Esophagus (tissue), 2 donors: ENCODE data around the gene DNAH1. TPM values are rescaled to one million over a fixed set of nuclear protein-coding genes. Genes with fewer than 3 reads are reported as not detected.

Experiments used
- H3K27ac ChIP-seq, 2 donors: one replicate each; pipeline ENCODE4 v1.5.1; 2013; ENCODE audit warnings: low read depth in 2 of 2, mild to moderate bottlenecking in 2 of 2, inconsistent platforms in 1 of 2, low read length in 1 of 2, moderate library complexity in 1 of 2
- H3K27me3 ChIP-seq, 2 donors: one replicate each; pipeline ENCODE4 v1.6.1; 2013; ENCODE audit warnings: low read length in 2 of 2, control low read depth in 1 of 2, mild to moderate bottlenecking in 1 of 2; ENCODE audit not compliant: insufficient read depth in 2 of 2, control insufficient read depth in 1 of 2
- H3K36me3 ChIP-seq, 2 donors: one replicate each; pipeline ENCODE4 v1.6.1; 2013; ENCODE audit warnings: low read length in 1 of 2; ENCODE audit not compliant: control insufficient read depth in 2 of 2, insufficient read depth in 2 of 2
- H3K4me1 ChIP-seq, 2 donors: one replicate each; pipeline ENCODE4 v1.6.1; 2013; ENCODE audit warnings: low read length in 1 of 2; ENCODE audit not compliant: control insufficient read depth in 2 of 2, insufficient read depth in 2 of 2
- H3K4me3 ChIP-seq, 2 donors: one replicate each; pipeline ENCODE4 v1.5.1; 2013; ENCODE audit warnings: low read length in 2 of 2, mild to moderate bottlenecking in 2 of 2, low read depth in 1 of 2, moderate library complexity in 1 of 2
- H3K9me3 ChIP-seq, 2 donors: one replicate each; pipeline ENCODE4 v1.6.1; 2013; ENCODE audit warnings: mild to moderate bottlenecking in 2 of 2, low read depth in 1 of 2, low read length in 1 of 2, moderate library complexity in 1 of 2; ENCODE audit not compliant: control insufficient read depth in 2 of 2, insufficient read depth in 1 of 2
- WGBS, 2 donors: extraction: QIAGEN DNeasy Blood & Tissue Kit; methylation state at CpG; one replicate each; pipeline ENCODE4 v1.1.7; 2013; 5-methylcytosine and 5-hydroxymethylcytosine counted together
- polyA plus RNA-seq, 2 donors: library from polyadenylated mRNA; stranded (reverse); fragments of 200-250 nt; gene quantifications; one replicate each; pipeline ENCODE4 v1.2.3, GENCODE V29; 2013
- donor health status: healthy with polysubstance abuse.
- donor health status: Bipolar disorder and iron deficiency.

Gene DNAH1
- polyA plus RNA-seq, 2 donors: 2.4 to 4.9 TPM

DNA sequence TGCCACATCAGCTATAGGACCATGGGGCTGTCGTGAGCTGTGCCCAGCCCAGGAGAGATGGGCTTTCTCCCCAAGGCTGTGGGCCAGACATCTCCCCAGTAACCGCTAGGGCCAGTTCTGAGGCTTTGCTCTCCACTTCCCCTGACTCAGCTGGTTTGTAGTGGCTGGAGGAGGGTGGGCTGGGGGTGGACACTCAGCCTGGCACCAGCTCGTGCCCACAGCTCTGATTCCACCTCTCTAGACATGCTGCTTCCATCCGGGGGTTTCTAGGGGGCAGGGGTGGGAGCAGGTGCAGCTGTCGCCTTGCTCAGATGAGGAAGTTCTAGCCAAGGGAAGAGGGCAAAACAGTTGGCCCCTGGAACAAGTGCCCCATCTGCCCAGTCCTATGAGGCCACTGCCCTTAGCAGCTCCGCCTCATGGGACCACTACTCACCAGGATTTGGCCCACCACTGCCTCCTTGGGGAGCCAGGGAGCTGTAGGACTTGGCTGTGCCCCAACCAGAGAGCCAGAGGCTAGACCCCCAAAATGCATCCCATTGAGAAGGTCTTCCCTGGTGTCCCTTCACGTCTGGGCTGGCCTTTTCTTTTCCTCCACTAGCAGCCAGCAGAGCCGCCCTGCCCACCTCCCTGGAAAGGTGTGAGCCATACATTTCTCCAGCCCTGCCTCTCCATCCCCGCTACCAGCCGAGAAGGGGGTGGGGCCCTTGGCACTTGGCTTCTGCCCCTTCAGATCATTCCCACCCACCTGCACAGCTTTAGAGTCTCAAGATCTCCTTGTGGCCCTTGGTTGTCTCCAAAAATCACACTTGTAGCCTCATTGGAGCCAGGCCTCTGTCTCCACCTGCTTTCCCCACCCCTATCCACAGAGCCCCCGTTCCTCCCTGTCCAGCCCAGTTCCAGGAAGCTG lies 18.6 kb upstream of the DNAH1 start:
- no peaks in the 10 kb centered on the region for H3K27me3 ChIP-seq
- no peak overlapping the region for H3K4me3 ChIP-seq
- H3K36me3 ChIP-seq: peaks cover 0 to 9% of the 10 kb centered on the region in 2 donors

DNA sequence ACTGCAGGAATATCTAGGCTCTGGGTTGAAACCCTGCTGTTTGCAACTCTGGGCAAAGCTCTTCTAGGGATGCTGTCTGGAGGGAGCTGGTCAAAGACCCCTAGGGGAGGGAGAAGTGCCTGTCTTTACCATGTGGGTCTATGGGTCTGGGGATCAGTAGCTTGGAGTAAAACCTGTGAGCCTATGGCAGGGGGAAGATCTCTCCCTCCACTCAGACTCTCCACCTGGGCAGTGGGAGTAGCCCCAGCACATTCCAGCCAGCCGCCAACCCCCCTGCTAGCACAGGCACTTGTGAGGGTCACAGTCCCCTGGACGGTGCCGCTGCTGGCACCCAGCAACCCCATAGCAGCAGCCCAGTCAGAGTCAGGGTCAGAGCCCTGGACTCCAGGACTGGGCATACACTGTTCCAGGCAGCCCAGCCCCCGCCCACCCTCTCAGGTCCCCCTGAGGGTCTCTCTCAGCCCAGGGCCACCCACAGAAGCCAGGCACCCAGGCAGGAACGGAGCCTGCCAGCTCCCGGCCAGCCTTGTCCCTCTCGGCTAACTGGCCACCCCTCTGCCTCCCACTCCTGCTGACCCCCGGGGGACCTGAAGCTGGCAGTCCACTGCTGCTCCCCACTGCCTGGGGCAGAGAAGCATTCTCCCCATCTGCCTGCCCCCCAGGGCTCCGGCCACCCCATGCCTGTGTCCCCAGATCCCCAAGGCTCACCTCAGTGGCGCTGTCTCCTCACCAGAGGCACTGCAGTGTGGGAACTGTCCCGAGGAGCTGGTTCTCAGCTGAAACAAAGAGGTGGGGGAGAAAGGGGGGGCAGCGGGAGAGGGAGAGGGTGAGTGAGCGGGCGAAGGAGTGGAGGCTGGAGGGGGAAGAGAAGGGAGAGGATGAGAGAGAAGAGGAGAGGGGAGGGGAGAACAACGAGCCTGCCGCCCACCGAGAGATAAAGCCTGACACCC lies 17.7 kb upstream of the DNAH1 start:
- Histone ChIP-seq H3K9me3 (no peaks in the 10 kb centered on the region), H3K36me3 (peaks cover 0 to 3% of the 10 kb centered on the region in 2 donors), H3K4me3 (no peak overlapping the region), H3K4me1 (peaks cover 0 to 3% of the 10 kb centered on the region in 2 donors), H3K27ac (no peak overlapping the region), H3K27me3 (no peaks in the 10 kb centered on the region)
- 34 to 54% methylated on average over 16 to 17 of the region's 17 CpGs for WGBS, 2 donors

More for the DNA sequence above, 18.6 kb upstream of the DNAH1 start:
- Histone ChIP-seq H3K27ac (no peak overlapping the region), H3K9me3 (no peaks in the 10 kb centered on the region), H3K4me1 (peaks cover 0 to 3% of the 10 kb centered on the region in 2 donors)
- WGBS, 2 donors: 78 to 83% methylated on average over 11 of the region's 11 CpGs

DNA sequence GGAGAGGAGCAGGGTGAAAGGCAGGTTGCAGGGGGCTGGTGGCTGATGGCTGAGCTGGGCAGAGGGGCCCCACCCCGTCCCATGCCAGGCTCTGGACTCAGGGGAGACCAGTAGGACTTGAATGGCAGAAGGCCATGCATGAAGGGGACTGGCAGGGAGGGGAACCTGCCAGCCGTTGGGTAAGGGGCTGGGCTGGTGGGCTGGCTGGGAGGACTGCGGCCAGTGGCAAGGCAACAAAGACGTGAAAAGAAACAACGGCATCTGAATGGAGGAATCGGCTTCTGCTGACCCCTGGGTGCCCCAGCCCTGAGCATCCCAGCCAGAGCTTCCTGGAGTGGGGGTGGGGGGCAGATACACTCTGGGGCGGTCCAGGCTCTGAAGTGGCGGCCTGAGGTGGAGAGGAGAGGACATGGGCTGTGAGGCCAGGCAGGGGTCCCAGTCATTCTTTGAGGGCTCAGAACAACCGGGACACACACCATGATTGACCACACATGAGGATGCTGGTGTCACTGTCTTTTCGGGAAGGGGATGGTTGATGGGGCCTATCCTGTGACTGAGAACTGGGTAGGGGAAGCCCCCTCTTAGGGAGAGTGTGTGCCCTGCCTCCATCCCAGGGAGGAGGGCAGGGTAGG lies 16.8 kb upstream of the DNAH1 start:
- Histone ChIP-seq H3K27ac (no peak overlapping the region), H3K36me3 (peaks cover 0 to 3% of the 10 kb centered on the region in 2 donors), H3K4me1 (peaks cover 0 to 3% of the 10 kb centered on the region in 2 donors), H3K4me3 (no peak overlapping the region), H3K9me3 (no peaks in the 10 kb centered on the region), H3K27me3 (no peaks in the 10 kb centered on the region)
- 51 to 66% methylated on average over 10 of the region's 10 CpGs for whole genome bisulfite sequencing, 2 donors

DNA sequence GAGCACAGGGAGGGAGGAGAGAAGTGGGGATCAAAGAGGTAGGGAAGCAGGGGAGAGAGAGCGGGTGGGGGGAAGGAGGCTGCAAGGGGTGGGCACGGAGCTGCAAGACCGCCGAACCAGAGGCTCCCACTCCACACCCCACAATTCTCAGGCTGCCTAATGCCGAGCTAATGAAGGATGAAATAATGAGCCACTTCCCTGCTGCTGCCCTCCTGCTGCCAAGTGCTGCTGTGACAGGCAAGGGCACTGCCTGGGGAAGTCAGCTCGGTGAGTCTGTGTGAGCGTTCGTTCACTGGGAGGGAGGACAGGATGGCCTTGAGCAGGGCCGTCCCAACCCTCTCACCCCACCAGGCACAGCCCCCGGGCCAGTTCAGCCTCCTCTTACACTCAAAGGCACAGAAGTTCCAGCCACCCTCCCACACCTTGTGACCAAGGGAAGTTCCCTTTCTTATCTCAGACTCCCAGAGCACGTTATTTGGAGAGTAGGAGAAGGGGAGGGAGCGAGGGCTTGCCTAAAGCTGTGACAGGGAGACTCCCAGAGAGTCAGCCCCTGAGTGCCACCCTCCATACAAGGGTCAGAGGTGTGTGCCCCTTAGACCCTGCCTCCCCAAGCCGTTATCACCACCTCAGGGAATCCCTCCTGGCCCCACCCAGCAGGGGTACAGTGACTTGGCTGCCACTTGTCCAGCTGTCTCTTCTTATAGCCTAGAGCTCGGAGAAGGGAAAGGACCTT lies 16.1 kb upstream of the DNAH1 start:
- Histone ChIP-seq H3K4me1 (peaks cover 0 to 3% of the 10 kb centered on the region in 2 donors), H3K4me3 (no peak overlapping the region), H3K27me3 (no peaks in the 10 kb centered on the region), H3K9me3 (no peaks in the 10 kb centered on the region), H3K27ac (no peak overlapping the region), H3K36me3 (peaks cover 0 to 3% of the 10 kb centered on the region in 2 donors)
- 37 to 47% methylated on average over 14 of the region's 14 CpGs for WGBS, 2 donors

DNA sequence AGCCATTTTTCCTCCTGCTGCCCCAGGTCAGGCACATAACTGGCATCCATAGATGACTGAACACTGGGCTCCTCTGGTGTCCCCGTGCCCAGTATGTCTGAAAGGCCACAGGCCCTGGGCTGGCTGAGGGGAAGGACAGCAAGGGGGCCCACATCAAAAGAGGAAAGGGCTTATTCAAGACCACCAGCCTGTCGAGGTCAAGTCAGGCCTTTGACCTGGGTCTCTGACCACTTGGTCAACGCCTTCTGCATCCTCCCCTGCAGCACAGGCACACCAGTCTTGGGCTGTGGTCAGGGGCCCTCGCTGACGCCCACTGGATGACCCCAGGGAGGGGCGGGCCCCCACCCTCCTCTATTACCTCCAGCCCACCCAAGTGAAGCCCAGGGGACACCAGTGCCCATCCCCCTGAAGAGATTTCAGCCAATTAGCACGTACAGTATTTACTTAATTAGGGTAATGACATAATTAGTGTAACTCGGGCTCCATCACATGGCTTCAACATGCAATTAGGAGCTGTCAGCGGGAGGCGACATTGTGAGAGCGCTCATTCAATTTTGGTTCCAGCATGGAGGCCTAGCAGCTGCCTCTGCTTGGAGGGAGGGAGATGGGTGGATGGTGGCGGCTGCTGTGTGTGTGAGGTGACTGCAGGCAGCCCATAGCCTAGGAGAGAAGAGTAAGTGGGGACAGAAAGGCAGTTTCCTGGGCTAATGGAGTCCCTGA lies 13.5 kb upstream of the DNAH1 start:
- no peak overlapping the region for H3K27ac ChIP-seq
- WGBS, 2 donors: 86 to 88% methylated on average over 12 of the region's 12 CpGs
- peaks cover 0 to 3% of the 10 kb centered on the region in 2 donors for H3K4me1 ChIP-seq
- peaks cover 0 to 2% of the 10 kb centered on the region in 2 donors for H3K36me3 ChIP-seq
- H3K4me3 ChIP-seq: no peak overlapping the region
- H3K9me3 ChIP-seq: no peaks in the 10 kb centered on the region
- H3K27me3 ChIP-seq: no peaks in the 10 kb centered on the region

DNA sequence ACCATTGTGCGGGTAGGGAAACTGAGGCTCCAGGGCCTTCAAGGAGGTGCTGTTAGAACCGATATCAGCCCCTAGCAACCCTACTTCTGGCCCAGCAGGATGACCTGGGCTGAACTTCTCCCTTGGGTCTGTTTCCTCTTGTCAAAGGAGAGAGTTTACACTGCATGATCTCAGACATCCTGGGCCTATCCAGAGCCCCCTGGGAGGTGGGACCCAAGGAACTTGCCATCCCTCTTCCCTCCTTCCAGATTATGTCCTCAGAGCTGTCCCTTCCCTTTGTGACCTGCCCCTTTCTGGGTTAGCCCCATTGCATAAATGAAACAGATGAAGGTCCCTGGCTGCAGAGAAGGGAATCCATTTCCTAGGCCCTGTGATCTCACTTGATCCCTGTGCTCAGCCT lies 12.3 kb upstream of the DNAH1 start:
- peaks cover 0 to 3% of the 10 kb centered on the region in 2 donors for H3K4me1 ChIP-seq
- H3K36me3 ChIP-seq: peaks cover 0 to 2% of the 10 kb centered on the region in 2 donors
- H3K27ac ChIP-seq: no peak overlapping the region
- H3K4me3 ChIP-seq: no peak overlapping the region
- H3K9me3 ChIP-seq: no peaks in the 10 kb centered on the region
- no peaks in the 10 kb centered on the region for H3K27me3 ChIP-seq
- 86 to 92% methylated on average over 2 of the region's 2 CpGs for WGBS, 2 donors

DNA sequence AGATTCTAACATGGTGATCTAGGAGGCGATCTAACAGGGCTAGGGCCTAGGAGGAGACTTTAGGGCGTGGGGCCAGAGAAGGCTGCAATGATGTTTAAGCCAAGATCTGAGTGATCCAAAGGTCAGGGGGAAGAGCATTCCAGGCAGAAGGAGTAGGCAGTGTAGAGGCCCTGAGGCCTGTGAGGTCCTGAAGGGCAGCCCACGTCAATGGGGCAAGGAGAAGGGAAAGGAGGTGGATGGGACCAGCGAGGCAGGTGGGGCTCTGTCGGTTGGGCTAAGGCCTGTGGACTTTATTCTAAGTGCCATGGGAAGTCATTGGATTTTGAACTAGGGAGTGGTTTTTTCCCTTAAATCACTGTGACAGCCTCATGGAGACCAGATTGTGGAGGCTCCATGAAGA lies 10.2 kb upstream of the DNAH1 start:
- no peaks in the 10 kb centered on the region for H3K9me3 ChIP-seq
- H3K4me1 ChIP-seq: no peaks in the 10 kb centered on the region
- H3K4me3 ChIP-seq: no peak overlapping the region
- H3K27me3 ChIP-seq: no peaks in the 10 kb centered on the region
- WGBS, 2 donors: 81 to 93% methylated on average over 5 of the region's 5 CpGs
- no peak overlapping the region for H3K27ac ChIP-seq
- H3K36me3 ChIP-seq: peaks cover 0 to 2% of the 10 kb centered on the region in 2 donors

DNA sequence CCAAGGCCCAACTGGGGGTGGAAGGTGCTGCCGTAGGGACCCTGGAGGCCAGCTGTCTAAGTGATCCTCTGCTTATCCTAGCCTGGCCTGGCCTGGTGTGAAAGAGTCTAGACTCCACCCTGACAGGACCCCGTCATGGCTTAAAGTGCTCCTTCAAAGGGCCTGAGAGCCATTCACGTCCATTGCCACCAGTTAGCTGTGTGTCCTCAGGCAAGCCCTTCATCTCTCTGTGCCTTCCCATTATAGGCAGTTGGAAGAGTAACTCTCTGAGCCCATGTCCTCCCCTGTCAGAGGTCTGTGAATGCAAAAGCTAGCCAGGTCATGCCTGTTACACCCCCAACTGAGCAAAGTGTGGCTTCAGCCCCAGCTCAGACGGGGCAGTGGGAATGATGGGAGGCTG lies 9.1 kb upstream of the DNAH1 start:
- WGBS, 2 donors: 94 to 95% methylated on average over 4 of the region's 4 CpGs
- no peak overlapping the region for H3K4me3 ChIP-seq
- H3K4me1 ChIP-seq: no peaks in the 10 kb centered on the region
- no peaks in the 10 kb centered on the region for H3K27me3 ChIP-seq
- no peaks in the 10 kb centered on the region for H3K9me3 ChIP-seq
- peaks cover 0 to 2% of the 10 kb centered on the region in 2 donors for H3K36me3 ChIP-seq
- H3K27ac ChIP-seq: no peak overlapping the region
